Activated T-cell treated with anti-CD3 and anti-CD28 coated beads for 48 hours (primary cell): ENCODE results near the gene FOXE1.

Experiments
- DNase-seq: peaks from one replicate; pipeline ENCODE4 v3.0.0-alpha.2; 2020; ENCODE audit warnings: low read depth

The FOXE1 gene

DNA sequence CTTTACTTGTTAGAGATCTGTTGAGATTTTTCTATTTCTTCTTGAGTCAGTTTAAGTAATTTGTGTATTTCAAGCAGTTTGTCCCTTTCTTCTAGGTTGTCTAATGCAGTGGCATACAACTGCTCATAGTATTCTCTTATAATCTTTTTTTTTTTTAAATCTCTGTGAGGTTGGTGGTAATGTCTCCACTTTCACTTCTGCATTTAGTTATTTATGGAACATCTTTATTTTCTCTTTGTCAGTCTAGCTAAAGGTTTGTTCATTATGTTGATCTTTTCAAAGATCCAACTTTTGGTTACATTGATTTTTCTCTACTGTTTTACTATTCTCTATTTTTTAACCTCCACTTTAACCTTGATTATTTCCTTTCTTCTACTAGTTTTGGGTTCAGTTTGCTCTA lies 13.8 kb downstream of the FOXE1 start:
- no peak for DNase-seq

DNA sequence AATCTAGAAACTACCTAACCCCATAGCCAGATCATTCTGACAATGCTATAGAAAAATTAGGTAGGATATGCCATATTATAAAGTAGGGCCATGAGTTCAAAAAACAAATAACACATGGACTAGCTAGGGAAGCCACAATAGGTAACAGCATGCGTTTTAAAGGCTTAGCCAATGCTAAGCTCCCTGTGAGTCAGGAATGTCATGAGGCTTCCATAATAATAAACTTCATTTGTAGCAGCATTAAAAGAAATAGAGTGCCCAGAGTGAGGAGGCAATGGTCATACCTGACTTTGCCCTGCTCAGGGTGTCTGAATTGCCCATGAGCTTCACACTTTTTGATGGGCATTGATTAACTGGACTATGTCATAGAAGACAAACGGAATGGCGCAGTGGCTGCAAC lies 15.8 kb downstream of the FOXE1 start:
- DNase-seq, result no peak

DNA sequence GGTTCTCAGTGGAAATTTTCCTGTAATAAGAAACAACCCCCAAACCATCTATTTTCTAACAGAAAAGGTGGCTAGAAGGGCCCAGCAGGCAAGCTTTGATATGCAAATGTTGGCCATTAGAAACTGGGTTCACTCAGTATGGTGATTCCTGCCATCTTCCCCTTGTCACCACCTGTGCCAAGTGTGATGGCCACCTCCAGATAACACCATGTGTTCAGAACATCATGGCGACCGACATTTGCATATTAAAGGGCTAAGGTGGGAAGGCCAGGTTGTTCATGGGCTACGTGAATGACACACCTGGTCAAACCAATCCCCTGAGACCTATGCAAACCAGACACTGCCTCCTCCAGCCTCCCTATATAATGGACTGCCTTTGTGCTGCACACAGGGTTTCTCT lies 20.4 kb downstream of the FOXE1 start:
- no peak for DNase-seq

DNA sequence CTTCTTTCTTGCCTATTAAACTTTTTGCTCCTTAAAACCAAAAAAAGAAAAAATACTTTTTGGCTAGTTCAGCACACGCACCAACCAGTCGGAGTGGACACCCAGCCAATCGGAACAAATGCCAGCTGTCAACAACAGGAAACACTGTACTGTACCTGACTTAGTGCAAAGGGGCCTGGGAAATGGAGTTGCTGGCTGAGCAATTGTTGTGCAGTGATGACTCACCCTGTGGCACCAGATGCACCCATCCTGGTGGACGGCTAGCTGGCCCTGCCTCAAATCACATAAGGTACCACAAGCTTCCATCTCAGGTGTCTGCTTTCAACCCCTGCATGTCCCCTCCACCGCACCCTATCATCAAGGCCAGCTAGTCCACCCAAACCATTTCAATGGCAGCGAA lies 20.9 kb downstream of the FOXE1 start:
- DNase-seq, result no peak

DNA sequence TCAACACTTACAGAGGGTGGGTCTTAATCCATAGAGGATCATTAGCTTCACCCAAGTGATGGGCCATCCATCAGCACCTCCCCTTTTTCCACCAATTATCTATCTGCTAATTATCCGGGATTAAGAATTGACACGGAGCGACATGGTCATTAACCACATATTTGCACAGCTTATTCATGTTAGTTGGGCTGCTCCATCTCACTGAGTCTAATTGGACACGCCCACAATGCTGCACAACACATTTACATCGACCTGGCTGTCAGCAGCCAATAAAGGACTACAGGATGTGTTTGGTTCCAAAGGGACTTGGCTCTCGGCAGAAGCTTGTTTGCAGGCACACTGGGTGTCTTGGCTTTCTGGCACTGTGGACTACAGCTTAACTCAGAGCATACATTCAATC lies 21.6 kb downstream of the FOXE1 start:
- DNase-seq, result no peak

DNA sequence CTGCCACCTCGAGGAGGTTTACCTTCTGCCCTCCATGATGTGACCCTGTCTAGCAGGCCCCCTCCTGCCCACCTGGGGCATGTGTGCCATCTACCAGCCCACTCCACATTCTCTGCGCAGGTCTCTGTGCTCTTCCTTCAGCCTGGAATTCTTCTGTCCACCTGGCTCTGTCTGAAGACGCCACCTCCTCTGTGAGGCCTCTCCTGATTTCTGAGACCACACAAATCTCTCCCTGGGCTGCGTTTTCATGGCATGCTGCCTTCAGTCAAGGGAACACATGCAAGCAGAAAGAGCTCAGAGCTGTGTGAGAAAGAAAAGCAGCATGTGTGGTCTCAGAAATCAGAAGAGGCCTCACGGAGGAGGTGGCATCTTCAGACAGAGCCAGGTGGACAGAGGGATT lies 22.1 kb downstream of the FOXE1 start:
- no peak for DNase-seq

DNA sequence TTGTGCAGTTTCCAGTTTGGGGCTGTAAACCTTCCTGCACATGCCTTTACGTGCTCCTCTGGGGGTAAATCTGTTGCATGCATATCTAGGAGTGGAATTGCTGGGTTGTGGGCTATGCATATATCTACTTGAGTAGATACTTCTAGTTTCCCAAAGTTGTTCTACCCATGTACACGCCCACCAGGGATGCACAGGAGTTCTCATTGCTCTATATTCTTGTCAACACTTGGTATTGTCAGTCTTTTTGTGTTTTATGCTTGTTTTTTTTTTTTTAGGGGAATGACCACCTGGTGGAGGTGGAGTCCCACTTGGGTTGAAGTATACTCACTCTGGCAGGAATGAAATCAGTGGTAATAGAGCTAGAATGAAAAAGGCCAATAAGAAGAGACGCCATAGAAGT lies 23.0 kb downstream of the FOXE1 start:
- no peak for DNase-seq

DNA sequence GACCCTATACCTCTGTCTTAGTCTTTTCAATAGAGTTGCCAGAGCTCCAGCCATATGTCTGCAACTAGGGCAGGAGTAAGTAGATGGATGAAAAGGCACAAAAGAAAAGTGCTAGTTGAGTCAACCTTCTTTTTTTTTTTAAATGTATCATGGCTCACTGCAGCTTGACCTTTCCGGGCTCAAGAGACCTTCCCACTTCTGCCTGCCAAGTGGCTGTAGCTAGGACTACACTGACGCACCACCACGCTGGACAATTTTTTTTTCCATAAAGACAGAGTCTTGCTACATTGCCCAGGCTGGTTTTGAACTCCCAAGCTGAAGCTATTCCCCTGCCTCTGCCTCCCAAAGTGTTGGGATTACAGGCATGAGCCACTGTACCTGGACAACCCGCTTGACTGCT lies 27.3 kb downstream of the FOXE1 start:
- DNase-seq, result no peak

DNA sequence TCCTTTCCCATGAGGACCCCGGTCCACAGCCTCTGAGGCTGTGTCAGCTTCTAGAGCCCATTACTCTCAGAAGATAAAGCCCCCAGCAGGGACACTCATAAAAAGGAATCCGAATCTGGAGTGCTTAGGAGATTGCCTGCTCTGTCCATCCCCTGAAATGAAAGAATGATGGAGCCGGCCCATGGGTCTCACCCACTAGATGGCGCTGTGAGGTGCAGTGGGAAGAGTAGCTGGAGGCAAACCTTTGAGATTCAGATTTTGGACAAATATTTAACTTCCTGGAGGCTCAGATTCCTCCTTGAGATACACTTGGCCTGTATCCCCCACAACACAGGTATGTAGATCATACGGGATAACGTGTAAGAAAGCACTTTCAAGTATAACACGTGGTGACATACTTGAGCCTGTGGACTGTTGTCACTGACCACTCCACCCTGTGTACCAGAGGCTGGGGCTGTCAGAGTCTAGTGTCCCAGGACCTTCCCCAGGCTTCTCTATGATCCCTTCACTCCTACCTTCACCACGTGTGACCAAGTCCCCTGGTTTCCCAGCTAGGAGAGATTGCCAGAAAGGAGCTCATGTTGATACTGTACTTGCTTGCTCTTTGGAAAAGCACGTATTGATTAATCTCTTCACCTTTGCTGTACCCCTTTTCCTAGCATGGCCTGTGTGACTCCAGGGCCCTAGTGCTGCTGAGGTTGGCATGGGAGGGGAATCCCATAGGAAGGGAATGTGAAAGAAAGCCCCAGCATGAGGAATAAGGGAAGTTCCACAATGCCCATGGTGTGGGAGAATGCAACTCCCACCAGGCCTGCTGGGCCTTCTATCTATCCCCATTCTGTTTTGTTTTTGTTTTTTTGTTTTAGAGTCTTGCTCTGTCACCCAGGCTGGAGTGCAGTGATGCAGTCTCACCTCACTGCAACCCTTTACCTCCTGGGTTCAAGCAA lies 37.2 kb downstream of the FOXE1 start:
- DNase-seq, result peak; percentile 44

DNA sequence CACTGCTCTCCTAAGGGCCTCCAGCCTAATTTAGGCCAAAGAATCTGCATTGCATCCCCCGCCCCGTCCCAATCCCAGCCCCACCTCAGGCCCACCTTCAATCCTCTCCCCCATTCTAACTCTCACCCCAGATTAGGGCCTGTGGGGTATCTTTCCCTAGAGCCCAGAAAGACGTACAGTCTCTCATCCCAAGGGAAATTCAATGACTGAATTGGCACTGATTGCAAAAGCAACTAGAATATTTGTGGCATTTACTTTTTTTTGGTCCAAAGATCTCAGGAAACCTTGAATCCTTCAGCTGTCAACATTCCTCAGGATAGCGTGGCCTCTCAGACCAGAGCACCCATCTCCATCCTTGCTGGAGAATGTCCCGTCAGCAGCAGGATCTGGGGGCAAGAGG lies 38.7 kb downstream of the FOXE1 start:
- no peak for DNase-seq

DNA sequence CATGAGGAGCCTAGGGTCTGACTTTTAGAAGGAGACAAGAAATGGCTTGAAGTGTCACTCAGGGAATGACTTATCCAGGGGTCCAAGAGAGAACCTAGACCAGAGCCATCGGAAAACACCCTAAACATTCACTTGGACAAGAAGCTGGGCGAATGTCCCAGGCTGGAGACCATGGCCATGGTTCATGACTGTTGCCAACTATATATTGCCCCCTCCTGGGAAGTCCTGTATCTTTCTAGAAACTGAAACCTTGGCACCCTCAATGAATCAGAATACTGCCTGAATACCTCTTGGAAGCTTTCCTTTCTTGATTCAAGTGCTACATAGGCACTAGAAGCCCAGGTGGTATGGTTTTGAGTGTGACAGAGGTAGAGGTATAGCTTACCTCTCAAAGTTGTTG lies 39.4 kb downstream of the FOXE1 start:
- DNase-seq, result no peak

DNA sequence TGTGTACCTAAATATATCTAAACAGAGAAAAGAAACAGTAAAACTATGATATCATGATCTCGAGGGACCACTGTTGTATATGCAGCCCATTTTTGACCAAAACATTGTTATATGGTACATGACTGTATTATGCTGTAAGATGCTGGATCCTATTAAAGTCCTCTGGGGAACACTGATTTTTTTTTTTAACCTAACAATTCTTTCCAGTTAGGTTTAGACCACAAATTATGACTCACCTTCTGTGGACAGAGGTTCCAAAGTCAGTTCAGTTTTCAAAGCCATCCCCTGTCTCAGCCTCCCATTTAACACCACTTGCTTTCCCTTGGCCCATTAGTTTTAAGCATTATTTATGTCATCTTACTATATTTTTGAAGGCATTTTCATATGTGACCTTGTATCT lies 42.2 kb downstream of the FOXE1 start:
- DNase-seq, result no peak

DNA sequence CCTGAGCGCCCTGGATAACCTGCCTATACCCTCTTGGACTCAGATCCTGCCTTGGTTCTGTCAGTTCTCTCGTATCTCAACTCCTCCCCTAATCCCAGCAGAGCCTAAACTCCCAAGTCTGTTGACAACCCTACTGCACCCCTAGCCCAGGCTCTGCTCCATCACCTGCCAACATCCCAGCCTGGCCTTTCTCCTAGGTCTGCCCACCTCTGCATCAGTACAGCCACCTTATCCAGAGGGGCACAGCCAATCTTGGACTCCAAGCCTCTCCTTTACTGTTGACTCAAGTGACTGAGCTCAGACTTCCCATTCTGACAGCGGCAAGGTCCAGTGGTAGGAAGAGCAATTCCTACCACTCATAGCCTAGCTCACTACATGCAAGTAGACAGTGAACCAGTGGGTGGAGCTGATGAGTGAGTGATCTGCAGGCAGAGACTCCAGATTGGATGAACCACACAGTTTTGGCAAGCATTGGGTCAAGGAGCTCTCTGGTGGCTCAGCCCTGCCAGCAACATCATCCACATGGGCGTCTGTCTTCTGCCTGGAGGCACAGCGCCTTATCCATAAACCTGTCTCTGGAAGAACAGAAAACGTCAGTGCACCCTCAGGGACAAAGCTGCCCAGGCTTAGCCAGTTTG lies 42.8 kb downstream of the FOXE1 start:
- no peak for DNase-seq

DNA sequence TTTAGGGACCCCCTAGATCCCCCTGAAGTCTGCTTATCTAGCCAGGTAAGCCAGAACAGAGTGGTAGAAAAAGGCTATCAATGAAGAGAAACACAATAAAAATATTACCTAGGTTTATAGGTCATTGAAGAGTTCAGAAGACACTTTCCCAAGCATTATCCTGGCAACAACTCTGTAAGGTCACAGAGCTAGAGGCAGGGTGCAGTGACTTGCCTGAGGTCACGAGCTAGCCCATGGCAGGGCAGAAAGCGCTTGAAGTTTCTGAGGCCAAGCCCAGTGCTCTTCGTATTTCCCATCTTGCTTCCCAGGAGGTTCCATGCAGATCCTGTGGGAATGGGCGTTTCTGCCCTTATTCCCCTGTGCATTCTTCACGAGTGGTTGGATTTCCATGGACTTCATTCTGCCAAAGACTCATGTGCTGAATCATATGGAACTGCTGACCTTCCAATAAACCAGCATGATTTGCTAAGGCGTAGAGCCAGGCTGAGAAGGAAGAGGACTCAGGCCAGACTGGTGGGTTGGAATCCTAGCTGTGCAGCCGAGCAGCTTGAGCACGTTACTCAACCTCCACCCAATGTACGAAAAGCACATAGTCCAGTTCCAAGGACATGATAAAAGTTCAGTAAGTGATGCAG lies 47.2 kb downstream of the FOXE1 start:
- no peak for DNase-seq

DNA sequence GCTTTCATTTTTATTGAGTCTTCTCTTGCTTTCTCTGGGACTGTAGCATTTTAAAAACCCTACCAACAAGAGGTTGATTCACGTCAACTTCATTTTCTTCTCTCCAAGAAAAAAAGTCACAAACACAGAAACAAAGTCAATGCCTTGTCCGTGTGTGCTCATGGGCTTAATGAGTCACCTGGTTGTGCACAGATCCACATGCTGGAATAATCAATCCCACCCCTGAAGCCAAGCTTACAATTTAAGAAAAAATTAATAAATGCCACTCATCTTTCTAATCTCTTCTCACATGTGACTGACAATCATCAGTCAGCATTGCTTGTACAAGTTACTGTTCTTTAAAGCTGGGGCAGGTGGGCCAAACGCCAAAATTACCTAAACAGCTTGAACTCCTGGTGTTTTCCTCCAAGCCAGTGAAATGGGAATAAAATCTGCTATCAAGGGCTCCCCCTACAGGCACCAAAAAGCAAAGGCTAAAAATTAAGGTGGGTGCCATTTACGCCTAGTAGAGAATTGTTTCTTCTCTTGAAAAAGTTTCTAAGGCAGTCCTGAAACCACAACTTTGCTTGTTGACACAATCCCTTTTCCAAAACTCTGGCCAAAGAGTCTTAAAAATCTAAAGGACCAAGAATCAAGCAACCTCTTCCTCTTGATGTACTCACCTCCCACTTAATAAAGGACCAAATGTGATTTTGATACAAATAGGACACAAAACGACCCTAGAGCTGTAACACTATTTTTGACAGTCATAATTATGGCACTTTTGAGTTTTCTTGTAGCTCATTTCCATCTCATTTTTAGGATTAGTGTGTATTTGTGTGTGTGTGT lies 47.9 kb downstream of the FOXE1 start:
- DNase-seq, result no peak

DNA sequence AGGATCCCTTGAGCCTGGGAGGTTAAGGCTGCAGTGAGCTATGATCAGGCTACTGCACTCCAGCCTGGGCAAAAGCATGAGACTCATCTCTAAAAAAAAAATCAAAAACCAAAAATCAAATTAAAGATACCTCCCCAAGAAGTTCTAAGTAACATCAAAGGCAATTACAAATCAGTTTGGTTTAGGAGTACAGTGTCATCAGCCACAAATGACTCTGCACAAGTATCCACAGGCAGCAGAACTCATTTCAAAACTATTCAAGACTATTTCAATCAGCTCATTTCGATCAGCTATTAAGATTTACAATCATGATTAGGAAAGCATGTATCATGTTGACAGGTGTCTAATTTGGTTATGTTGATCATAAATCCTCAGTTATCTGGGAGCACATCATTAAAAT lies 50.2 kb downstream of the FOXE1 start:
- no peak for DNase-seq

DNA sequence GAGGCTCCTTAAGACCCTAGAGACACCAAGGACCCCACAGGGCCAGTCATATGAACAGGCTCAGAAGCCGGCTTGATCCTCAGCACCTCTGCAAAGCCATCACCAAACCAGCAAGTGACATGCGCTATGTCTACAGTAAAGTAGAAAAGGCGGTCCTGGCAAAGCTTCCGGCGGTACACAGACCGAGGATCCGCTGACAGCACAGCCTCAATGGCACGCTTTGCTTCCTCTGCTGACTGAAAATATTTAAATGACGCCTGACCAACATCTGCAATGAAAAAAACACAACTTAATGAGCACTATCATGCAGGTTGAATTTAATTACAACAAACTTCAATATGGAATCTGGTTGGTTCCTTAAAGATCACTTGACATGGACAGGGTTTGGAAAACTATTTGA lies 51.7 kb downstream of the FOXE1 start:
- peak; percentile 32 for DNase-seq

DNA sequence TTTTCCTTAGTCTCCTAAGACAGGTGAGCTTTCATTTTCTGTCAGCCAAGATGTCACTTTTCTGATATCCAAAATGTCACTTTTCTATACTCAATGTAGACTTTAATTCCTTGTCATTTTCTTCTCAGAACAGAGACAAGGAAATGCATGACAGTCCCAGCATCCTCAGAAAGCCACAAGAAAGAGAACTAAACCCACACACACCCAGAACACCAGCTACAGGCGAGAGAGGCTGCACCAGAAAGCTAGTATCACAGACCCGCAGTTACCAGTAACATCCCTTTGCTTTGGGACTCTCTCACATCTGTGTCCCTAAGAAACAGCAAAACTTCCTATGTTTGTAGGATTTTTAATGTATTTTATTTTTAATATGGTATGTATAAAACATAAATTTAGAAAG lies 52.2 kb downstream of the FOXE1 start:
- no peak for DNase-seq
